ENCODE data around the gene EPN3. TPM values are rescaled to one million over a fixed set of nuclear protein-coding genes. Genes with fewer than 3 reads are reported as not detected.

The EPN3 gene
- total RNA-seq, 2 experiments from 2014 or later = 0.28 TPM; not detected in 1

DNA sequence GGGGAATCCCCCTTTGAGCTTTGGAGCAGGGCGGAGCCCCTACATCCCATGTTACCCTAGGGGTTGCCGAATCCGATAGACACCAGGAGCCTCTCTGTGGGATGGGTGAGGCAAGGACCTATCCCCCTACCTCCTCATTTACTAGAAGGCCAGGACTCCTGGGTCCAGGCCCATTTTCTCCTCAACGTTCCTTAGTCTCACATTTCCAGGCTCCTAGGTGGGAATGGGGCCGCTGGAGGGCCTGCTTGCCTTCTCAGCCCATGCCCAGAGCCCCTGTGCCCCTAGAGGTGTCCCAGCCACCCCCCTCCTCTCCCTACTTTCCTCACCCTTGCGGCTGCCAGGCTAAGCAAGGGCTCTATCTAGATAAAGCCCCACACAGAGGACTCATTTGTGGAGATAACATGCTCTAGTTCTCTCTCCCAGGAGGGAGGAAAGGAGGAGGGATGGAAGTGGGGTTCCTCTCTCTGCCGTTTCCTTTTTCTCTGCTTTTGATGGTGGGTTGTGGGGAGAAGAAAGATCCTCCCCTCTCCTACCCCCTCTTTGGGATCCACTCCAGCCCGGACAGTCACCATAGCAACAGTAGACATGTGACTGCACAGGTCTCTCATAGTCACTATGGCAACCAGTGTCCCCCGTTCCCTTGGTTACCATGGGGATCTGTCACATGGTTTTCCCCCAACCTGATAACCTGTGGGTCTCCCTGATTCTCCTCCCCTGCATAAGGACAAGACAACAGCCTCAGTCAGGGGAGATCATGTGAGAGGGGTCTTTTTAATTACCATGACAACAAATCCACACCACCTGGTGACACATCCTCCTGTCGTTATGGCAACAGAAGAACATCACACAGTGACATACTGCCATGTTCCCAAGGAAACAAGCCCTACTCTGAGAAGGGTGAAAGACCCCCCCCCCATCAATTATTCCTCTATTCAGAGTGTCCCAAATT lies 33.1 kb downstream of the EPN3 start:
- POLR2A ChIA-PET = no interaction called here
- CTCF ChIA-PET (ENCODE audit: unreplicated experiment) = no interaction called here
- no peaks in the 10 kb centered on the region for H3K4me1 ChIP-seq (ENCODE audit: insufficient read depth, low read length, poor library complexity, severe bottlenecking)

GRCh38 chr17:50566886-50567285 lies 34.4 kb downstream of the EPN3 start:
- BruUV-seq (replicated peaks) = no TSS peak

More for the DNA sequence above, 33.1 kb downstream of the EPN3 start:
- no peaks in the 10 kb centered on the region for H3K79me2 ChIP-seq (ENCODE audit: insufficient read depth, low read depth, low read length)
- TF ChIP-seq EZH2phosphoT487 (IDR thresholded peaks at IDR 0.05; ENCODE audit: borderline replicate concordance, low read depth, low read length) = no peak
- TF ChIP-seq, protein P1, sequence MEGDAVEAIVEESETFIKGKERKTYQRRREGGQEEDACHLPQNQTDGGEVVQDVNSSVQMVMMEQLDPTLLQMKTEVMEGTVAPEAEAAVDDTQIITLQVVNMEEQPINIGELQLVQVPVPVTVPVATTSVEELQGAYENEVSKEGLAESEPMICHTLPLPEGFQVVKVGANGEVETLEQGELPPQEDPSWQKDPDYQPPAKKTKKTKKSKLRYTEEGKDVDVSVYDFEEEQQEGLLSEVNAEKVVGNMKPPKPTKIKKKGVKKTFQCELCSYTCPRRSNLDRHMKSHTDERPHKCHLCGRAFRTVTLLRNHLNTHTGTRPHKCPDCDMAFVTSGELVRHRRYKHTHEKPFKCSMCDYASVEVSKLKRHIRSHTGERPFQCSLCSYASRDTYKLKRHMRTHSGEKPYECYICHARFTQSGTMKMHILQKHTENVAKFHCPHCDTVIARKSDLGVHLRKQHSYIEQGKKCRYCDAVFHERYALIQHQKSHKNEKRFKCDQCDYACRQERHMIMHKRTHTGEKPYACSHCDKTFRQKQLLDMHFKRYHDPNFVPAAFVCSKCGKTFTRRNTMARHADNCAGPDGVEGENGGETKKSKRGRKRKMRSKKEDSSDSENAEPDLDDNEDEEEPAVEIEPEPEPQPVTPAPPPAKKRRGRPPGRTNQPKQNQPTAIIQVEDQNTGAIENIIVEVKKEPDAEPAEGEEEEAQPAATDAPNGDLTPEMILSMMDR (conservative IDR thresholded peaks at IDR 0.05; ENCODE audit: low read length) = no peak
- no TSS peak for BruUV-seq (replicated peaks)
- no peak overlapping the region for H3K27ac ChIP-seq (ENCODE audit: low read depth, low read length, poor library complexity, severe bottlenecking)
- no peaks in the 10 kb centered on the region for H3K9me2 ChIP-seq (ENCODE audit: insufficient read depth, low read length)
- H2AFZ ChIP-seq (ENCODE audit: low read length) = no peak overlapping the region
- H3K4me2 ChIP-seq (ENCODE audit: low read length) = no peak overlapping the region
- no peaks in the 10 kb centered on the region for H3K9me3 ChIP-seq (ENCODE audit: low read length)
- H4K20me1 ChIP-seq (ENCODE audit: insufficient read depth, low read length) = no peaks in the 10 kb centered on the region
- intact Hi-C loops (cut with micrococcal nuclease; ENCODE audit: unreplicated experiment) = no loop called here
- H3K4me3 ChIP-seq (ENCODE audit: low read depth, low read length, poor library complexity, severe bottlenecking) = no peak overlapping the region
- DNase-seq (ENCODE audit: low spot score) = no peak
- no peaks in the 10 kb centered on the region for H3K36me3 ChIP-seq (ENCODE audit: insufficient read depth, low read length)

More at GRCh38 chr17:50566886-50567285, 34.4 kb downstream of the EPN3 start:
- ChIA-PET POLR2A (no interaction called here), CTCF (ENCODE audit: unreplicated experiment) (interaction anchor here (0.6 kb wide), 1 partner anchor 405 kb away, joined by 3 read pairs; no protein-coding TSS in a partner anchor)
- Histone ChIP-seq H3K4me3 (ENCODE audit: low read depth, low read length, poor library complexity, severe bottlenecking) (no peak overlapping the region), H3K27ac (ENCODE audit: low read depth, low read length, poor library complexity, severe bottlenecking) (no peak overlapping the region), H3K9me2 (ENCODE audit: insufficient read depth, low read length) (no peaks in the 10 kb centered on the region), H3K4me1 (ENCODE audit: insufficient read depth, low read length, poor library complexity, severe bottlenecking) (no peaks in the 10 kb centered on the region), H3K9me3 (ENCODE audit: low read length) (no peaks in the 10 kb centered on the region), H3K79me2 (ENCODE audit: insufficient read depth, low read depth, low read length) (no peaks in the 10 kb centered on the region), H3K4me2 (ENCODE audit: low read length) (no peak overlapping the region), H3K36me3 (ENCODE audit: insufficient read depth, low read length) (no peaks in the 10 kb centered on the region), H2AFZ (ENCODE audit: low read length) (no peak overlapping the region), H4K20me1 (ENCODE audit: insufficient read depth, low read length) (no peaks in the 10 kb centered on the region)
- no peak for TF ChIP-seq EZH2phosphoT487 (IDR thresholded peaks at IDR 0.05; ENCODE audit: borderline replicate concordance, low read depth, low read length)
- TF ChIP-seq, protein P1 (conservative IDR thresholded peaks at IDR 0.05; ENCODE audit: low read length) = no peak
- DNase-seq (ENCODE audit: low spot score) = no peak
- intact Hi-C loops (cut with micrococcal nuclease; ENCODE audit: unreplicated experiment) = no loop called here

Measured in OCI-LY7 (cell line).